Measurements from ENCODE around the gene POM121.
"Not testable (repeated sequence)": the region's sequence is repeated elsewhere in the genome, so short reads cannot be mapped to it uniquely, and the experiment has no call there.

POM121 gene

GRCh38 chr7:72954563-72955198, 29.8 kb downstream of the POM121 start:
- peak overlapping the region; percentile 27 for H3K4me3 ChIP-seq (ENCODE audit: control insufficient read depth, low read depth, low read length)
- not testable (repeated sequence) for DNase-seq (ENCODE audit: low read depth)

- not testable (repeated sequence) for H3K4me3 ChIP-seq (ENCODE audit: control insufficient read depth, low read depth, low read length); DNase-seq (ENCODE audit: low read depth)
Measured at GRCh38 chr7:72960029-72960428, 35.1 kb downstream of the POM121 start.

GRCh38 chr7:72960626-72961345, 35.9 kb downstream of the POM121 start:
- H3K4me3 ChIP-seq (ENCODE audit: control insufficient read depth, low read depth, low read length); DNase-seq (ENCODE audit: low read depth): not testable (repeated sequence)

GRCh38 chr7:72961346-72961650, 36.4 kb downstream of the POM121 start:
- not testable (repeated sequence) for DNase-seq (ENCODE audit: low read depth)

GRCh38 chr7:72963056-72963455, 38.2 kb downstream of the POM121 start:
- H3K4me3 ChIP-seq (ENCODE audit: control insufficient read depth, low read depth, low read length); DNase-seq (ENCODE audit: low read depth): not testable (repeated sequence)

More at GRCh38 chr7:72961346-72961650, 36.4 kb downstream of the POM121 start:
- H3K4me3 ChIP-seq (ENCODE audit: control insufficient read depth, low read depth, low read length), result not testable (repeated sequence)

GRCh38 chr7:72965186-72965975, 40.5 kb downstream of the POM121 start:
- not testable (repeated sequence) for DNase-seq (ENCODE audit: low read depth); H3K4me3 ChIP-seq (ENCODE audit: control insufficient read depth, low read depth, low read length)

- H3K4me3 ChIP-seq (ENCODE audit: control insufficient read depth, low read depth, low read length); DNase-seq (ENCODE audit: low read depth): not testable (repeated sequence)
Measured at GRCh38 chr7:72966892-72967291, 42.0 kb downstream of the POM121 start.

GRCh38 chr7:72968980-72969516, 44.2 kb downstream of the POM121 start, which contains the start of gene TRIM74:
Gene TRIM74 (minus strand): TSS chr7:72969466. CDS start chr7:72966157, 3,309 bp downstream.
- DNase-seq (ENCODE audit: low read depth); H3K4me3 ChIP-seq (ENCODE audit: control insufficient read depth, low read depth, low read length): not testable (repeated sequence)

GRCh38 chr7:72969688-72970087, 44.8 kb downstream of the POM121 start:
- not testable (repeated sequence) for DNase-seq (ENCODE audit: low read depth); H3K4me3 ChIP-seq (ENCODE audit: control insufficient read depth, low read depth, low read length)

- not testable (repeated sequence) for DNase-seq (ENCODE audit: low read depth); H3K4me3 ChIP-seq (ENCODE audit: control insufficient read depth, low read depth, low read length)
Measured at GRCh38 chr7:72971505-72971904, 46.6 kb downstream of the POM121 start.

- not testable (repeated sequence) for DNase-seq (ENCODE audit: low read depth); H3K4me3 ChIP-seq (ENCODE audit: control insufficient read depth, low read depth, low read length)
Measured at GRCh38 chr7:72974781-72975180, 49.9 kb downstream of the POM121 start.

- DNase-seq (ENCODE audit: low read depth); H3K4me3 ChIP-seq (ENCODE audit: control insufficient read depth, low read depth, low read length): not testable (repeated sequence)
Measured at GRCh38 chr7:72975656-72976286, 50.9 kb downstream of the POM121 start.

- H3K4me3 ChIP-seq (ENCODE audit: control insufficient read depth, low read depth, low read length); DNase-seq (ENCODE audit: low read depth): not testable (repeated sequence)
Measured at GRCh38 chr7:72976434-72976833, 51.5 kb downstream of the POM121 start.

GRCh38 chr7:72980382-72980781, 55.5 kb downstream of the POM121 start:
- DNase-seq (ENCODE audit: low read depth), result not testable (repeated sequence)

GRCh38 chr7:72982084-72982483, 57.2 kb downstream of the POM121 start:
- not testable (repeated sequence) for DNase-seq (ENCODE audit: low read depth); H3K4me3 ChIP-seq (ENCODE audit: control insufficient read depth, low read depth, low read length)

More at GRCh38 chr7:72980382-72980781, 55.5 kb downstream of the POM121 start:
- not testable (repeated sequence) for H3K4me3 ChIP-seq (ENCODE audit: control insufficient read depth, low read depth, low read length)

GRCh38 chr7:72990146-72990913, 65.4 kb downstream of the POM121 start:
- DNase-seq (ENCODE audit: low read depth); H3K4me3 ChIP-seq (ENCODE audit: control insufficient read depth, low read depth, low read length): not testable (repeated sequence)

GRCh38 chr7:72995484-72995883, 70.6 kb downstream of the POM121 start:
- not testable (repeated sequence) for DNase-seq (ENCODE audit: low read depth); H3K4me3 ChIP-seq (ENCODE audit: control insufficient read depth, low read depth, low read length)

GRCh38 chr7:72997447-72997846, 72.6 kb downstream of the POM121 start:
- not testable (repeated sequence) for DNase-seq (ENCODE audit: low read depth); H3K4me3 ChIP-seq (ENCODE audit: control insufficient read depth, low read depth, low read length)
